Dermis microvascular lymphatic vessel endothelial cell (primary cell): ENCODE measurements around the gene GIMAP2. TPM values are rescaled to one million over a fixed set of nuclear protein-coding genes. Genes with fewer than 3 reads are reported as not detected.
"Not testable (repeated sequence)": the region's sequence is repeated elsewhere in the genome, so short reads cannot be mapped to it uniquely, and the experiment has no call there.

Experiments
- DNase-seq, 2 donors: peaks; one replicate each; pipeline versions ENCODE4 v3.0.0 to v3.0.0-alpha.2; 2010; ENCODE audit warnings: low read depth in 2 of 2
- total RNA-seq: library from RNA; depleted of rRNA; stranded (reverse); fragments of >200 nt; gene quantifications from 2 replicates; pipeline ENCODE4 v1.2.1, GENCODE V29; 2014

GIMAP2 gene
- 34.0 and 37.3 TPM in 2 replicates for total RNA-seq

GRCh38 chr7:150685219-150686029 lies at the start of gene GIMAP2:
Gene GIMAP2, plus strand, starts transcription at chr7:150685706. Its CDS starts 1,354 bp downstream, at chr7:150687060.
- peak in 1 of 2 donors; percentile 70 for DNase-seq

GRCh38 chr7:150641854-150642253 lies 43.7 kb upstream of the GIMAP2 start:
- DNase-seq, result no peak

- no peak for DNase-seq
These were observed 42.6 kb upstream of the GIMAP2 start for GRCh38 chr7:150642926-150643325.

GRCh38 chr7:150645259-150646020 lies 40.1 kb upstream of the GIMAP2 start:
- no peak for DNase-seq

- no peak for DNase-seq
These were observed 37.0 kb upstream of the GIMAP2 start for GRCh38 chr7:150648353-150649079.

- no peak for DNase-seq
These were observed 36.5 kb upstream of the GIMAP2 start for GRCh38 chr7:150649080-150649385.

- DNase-seq, result no peak
These were observed 30.8 kb upstream of the GIMAP2 start for GRCh38 chr7:150654692-150655091.

- DNase-seq, result no peak
These were observed 29.5 kb upstream of the GIMAP2 start for GRCh38 chr7:150656047-150656446.

GRCh38 chr7:150657526-150657925 lies 28.0 kb upstream of the GIMAP2 start:
- peak in 1 of 2 donors; percentile 77 for DNase-seq

- DNase-seq, result no peak
These were observed 24.4 kb upstream of the GIMAP2 start for GRCh38 chr7:150660939-150661613.

GRCh38 chr7:150662821-150663220 lies 22.7 kb upstream of the GIMAP2 start:
- DNase-seq, result not testable (repeated sequence)

GRCh38 chr7:150663802-150664494 lies 21.6 kb upstream of the GIMAP2 start:
- DNase-seq, result no peak

GRCh38 chr7:150665089-150665748 lies 20.3 kb upstream of the GIMAP2 start:
- DNase-seq, result peak in 1 of 2 donors; percentile 24

- DNase-seq, result no peak
These were observed 19.6 kb upstream of the GIMAP2 start for GRCh38 chr7:150665896-150666295.

GRCh38 chr7:150666412-150666811 lies 19.1 kb upstream of the GIMAP2 start:
- DNase-seq, result no peak

- no peak for DNase-seq
These were observed 17.0 kb upstream of the GIMAP2 start for GRCh38 chr7:150668472-150668911.

GRCh38 chr7:150668977-150669376 lies 16.5 kb upstream of the GIMAP2 start:
- no peak for DNase-seq

GRCh38 chr7:150671798-150672585 lies 13.5 kb upstream of the GIMAP2 start:
- DNase-seq, result not testable (repeated sequence)

GRCh38 chr7:150675714-150676113 lies 9.8 kb upstream of the GIMAP2 start:
- DNase-seq, result peak in 1 of 2 donors; percentile 22
